ENCODE measurements around the gene MEGF6. TPM values are rescaled to one million over a fixed set of nuclear protein-coding genes. Genes with fewer than 3 reads are reported as not detected.
A peak's percentile ranks its signal among the peaks of the same experiment; 100 is the strongest.

Gene MEGF6
- total and polyA plus RNA-seq, 2 experiments from 2014 or later = 11.6 to 21.9 TPM

GRCh38 chr1:3531928-3532327, 79.4 kb downstream of the MEGF6 start:
- no peak for TF ChIP-seq EZH2phosphoT487 (IDR thresholded peaks at IDR 0.05; ENCODE audit: low read depth, severe bottlenecking, unreplicated experiment)
- no peak for TF ChIP-seq EZH2 (IDR thresholded peaks at IDR 0.05; ENCODE audit: borderline replicate concordance)
- no peak for TF ChIP-seq CTCF (IDR thresholded peaks at IDR 0.05; ENCODE audit: poor library complexity)
- Histone ChIP-seq H3K4me1 (ENCODE audit: insufficient read depth) (peaks cover 14% of the 10 kb centered on the region), H3K36me3 (replicated peaks; ENCODE audit: insufficient read depth, low read depth) (no peaks in the 10 kb centered on the region), H3K4me3 (no peak overlapping the region), H3K9me2 (replicated peaks; ENCODE audit: insufficient read depth) (no peaks in the 10 kb centered on the region), H4K20me1 (ENCODE audit: insufficient read depth, poor library complexity, severe bottlenecking) (no peaks in the 10 kb centered on the region), H3K4me2 (peak overlapping the region; percentile 99), H3K79me2 (no peaks in the 10 kb centered on the region), H3K27me3 (no peaks in the 10 kb centered on the region), H3K9me3 (ENCODE audit: low read depth) (no peaks in the 10 kb centered on the region), H2AFZ (no peak overlapping the region), H3K27ac (no peak overlapping the region)
- DNase-seq (ENCODE audit: low spot score) = no peak
- WGBS (ENCODE audit: low lambda C conversion rate, missing lambda C conversion rate) = 70% methylated on average over 9 of the region's 10 CpGs

- peaks cover 14% of the 10 kb centered on the region for H3K4me1 ChIP-seq (ENCODE audit: insufficient read depth)
- no peaks in the 10 kb centered on the region for H3K79me2 ChIP-seq
- H3K27ac ChIP-seq = peak overlapping the region; percentile 63
- H3K27me3 ChIP-seq = no peaks in the 10 kb centered on the region
- H3K36me3 ChIP-seq (replicated peaks; ENCODE audit: insufficient read depth, low read depth) = no peaks in the 10 kb centered on the region
- H3K9me2 ChIP-seq (replicated peaks; ENCODE audit: insufficient read depth) = no peaks in the 10 kb centered on the region
- no peak for TF ChIP-seq CTCF (IDR thresholded peaks at IDR 0.05; ENCODE audit: poor library complexity)
- no peak for TF ChIP-seq EZH2 (IDR thresholded peaks at IDR 0.05; ENCODE audit: borderline replicate concordance)
- TF ChIP-seq EZH2phosphoT487 (IDR thresholded peaks at IDR 0.05; ENCODE audit: low read depth, severe bottlenecking, unreplicated experiment) = no peak
- H2AFZ ChIP-seq = peak overlapping the region; percentile 55
- 4% methylated on average over 52 of the region's 96 CpGs for WGBS (ENCODE audit: low lambda C conversion rate, missing lambda C conversion rate)
- no peaks in the 10 kb centered on the region for H3K9me3 ChIP-seq (ENCODE audit: low read depth)
- peak overlapping the region; percentile 54 for H3K4me3 ChIP-seq
- DNase-seq (ENCODE audit: low spot score) = peak; percentile 92
- H3K4me2 ChIP-seq = peak overlapping the region; percentile 99
- H4K20me1 ChIP-seq (ENCODE audit: insufficient read depth, poor library complexity, severe bottlenecking) = no peaks in the 10 kb centered on the region
Measured at GRCh38 chr1:3530926-3531818, 80.1 kb downstream of the MEGF6 start.

DNA sequence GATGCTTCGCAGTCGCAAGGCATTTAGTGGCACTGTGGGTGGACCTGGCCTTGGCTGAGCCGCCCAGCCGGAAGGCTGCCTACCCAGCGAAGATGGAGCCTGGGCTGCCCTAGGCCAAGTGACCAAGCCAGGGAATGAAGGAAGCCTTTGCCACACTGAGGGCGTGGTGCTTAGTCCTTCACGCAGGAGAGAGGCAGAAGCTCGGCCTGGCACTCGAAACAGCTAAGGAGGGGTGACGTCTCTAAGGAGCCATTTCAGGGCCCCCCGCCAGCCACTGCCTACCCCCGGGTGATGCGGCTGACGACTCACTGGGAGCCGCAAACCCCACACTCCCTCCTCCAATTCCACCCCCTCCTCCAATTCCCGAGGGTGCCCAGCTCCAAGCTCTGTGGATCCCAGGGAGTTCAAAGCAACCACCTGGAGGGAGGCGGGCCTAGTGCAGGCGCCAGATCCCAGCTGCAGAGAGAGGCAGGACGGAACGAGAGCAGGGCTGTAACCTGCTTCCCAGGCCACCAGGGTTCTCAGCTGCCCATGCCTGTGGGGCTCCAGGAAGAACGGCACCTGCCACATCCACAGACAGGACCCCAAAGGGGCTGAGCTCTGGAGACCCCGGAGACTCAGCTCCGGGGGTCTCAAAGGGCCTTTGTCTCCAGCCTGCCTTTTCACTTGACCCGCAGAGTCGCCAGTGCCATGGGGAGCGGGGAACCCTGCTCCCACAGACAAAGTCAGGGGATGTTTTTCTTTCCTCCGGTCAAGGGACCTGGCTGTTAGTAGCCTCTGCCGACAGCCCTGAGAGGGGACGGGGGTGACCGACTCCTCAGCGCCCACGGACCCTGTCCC, 81.0 kb downstream of the MEGF6 start:
- H4K20me1 ChIP-seq (ENCODE audit: insufficient read depth, poor library complexity, severe bottlenecking) = no peaks in the 10 kb centered on the region
- H3K79me2 ChIP-seq = no peaks in the 10 kb centered on the region
- DNase-seq (ENCODE audit: low spot score) = peak; percentile 56
- TF ChIP-seq EZH2 (IDR thresholded peaks at IDR 0.05; ENCODE audit: borderline replicate concordance) (no peak), CTCF (IDR thresholded peaks at IDR 0.05; ENCODE audit: poor library complexity) (no peak), EZH2phosphoT487 (IDR thresholded peaks at IDR 0.05; ENCODE audit: low read depth, severe bottlenecking, unreplicated experiment) (no peak)
- no peaks in the 10 kb centered on the region for H3K9me2 ChIP-seq (replicated peaks; ENCODE audit: insufficient read depth)
- peak overlapping the region; percentile 54 for H3K4me3 ChIP-seq
- peak overlapping the region; percentile 99 for H3K4me2 ChIP-seq
- H3K27ac ChIP-seq = peak overlapping the region; percentile 63
- no peaks in the 10 kb centered on the region for H3K27me3 ChIP-seq
- H3K9me3 ChIP-seq (ENCODE audit: low read depth) = no peaks in the 10 kb centered on the region
- H2AFZ ChIP-seq = peak overlapping the region; percentile 55
- H3K4me1 ChIP-seq (ENCODE audit: insufficient read depth) = peaks cover 14% of the 10 kb centered on the region
- 43% methylated on average over 32 of the region's 32 CpGs for WGBS (ENCODE audit: low lambda C conversion rate, missing lambda C conversion rate)
- H3K36me3 ChIP-seq (replicated peaks; ENCODE audit: insufficient read depth, low read depth) = no peaks in the 10 kb centered on the region

Data from hepatocyte (in vitro differentiated cells).